Measurements from ENCODE around the gene MRGPRD. TPM values are rescaled to one million over a fixed set of nuclear protein-coding genes. Genes with fewer than 3 reads are reported as not detected.

The MRGPRD gene
- total and polyA plus RNA-seq, 2 experiments from 2014 or later: not detected

DNA sequence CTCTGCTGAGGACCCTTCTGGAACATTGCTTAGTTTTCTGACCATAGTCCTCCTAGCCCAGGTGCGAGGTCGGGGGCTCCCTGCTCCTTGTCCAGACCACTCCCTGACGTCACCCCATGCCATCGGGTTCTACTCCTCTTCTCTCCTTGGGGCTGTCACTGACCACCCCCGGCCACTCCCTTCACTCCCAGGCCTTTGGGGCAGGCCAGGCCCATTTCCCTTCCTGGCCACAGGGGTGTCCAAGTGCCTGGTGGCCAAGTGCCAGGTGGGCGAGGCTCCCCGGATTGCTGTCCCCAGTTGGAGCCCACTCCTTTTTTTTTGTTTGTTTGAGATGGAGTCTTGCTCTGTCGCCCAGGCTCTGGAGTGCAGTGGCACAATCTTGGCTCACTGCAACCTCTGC, 19.5 kb downstream of the MRGPRD start (continued):
- TF ChIP-seq, protein P1, sequence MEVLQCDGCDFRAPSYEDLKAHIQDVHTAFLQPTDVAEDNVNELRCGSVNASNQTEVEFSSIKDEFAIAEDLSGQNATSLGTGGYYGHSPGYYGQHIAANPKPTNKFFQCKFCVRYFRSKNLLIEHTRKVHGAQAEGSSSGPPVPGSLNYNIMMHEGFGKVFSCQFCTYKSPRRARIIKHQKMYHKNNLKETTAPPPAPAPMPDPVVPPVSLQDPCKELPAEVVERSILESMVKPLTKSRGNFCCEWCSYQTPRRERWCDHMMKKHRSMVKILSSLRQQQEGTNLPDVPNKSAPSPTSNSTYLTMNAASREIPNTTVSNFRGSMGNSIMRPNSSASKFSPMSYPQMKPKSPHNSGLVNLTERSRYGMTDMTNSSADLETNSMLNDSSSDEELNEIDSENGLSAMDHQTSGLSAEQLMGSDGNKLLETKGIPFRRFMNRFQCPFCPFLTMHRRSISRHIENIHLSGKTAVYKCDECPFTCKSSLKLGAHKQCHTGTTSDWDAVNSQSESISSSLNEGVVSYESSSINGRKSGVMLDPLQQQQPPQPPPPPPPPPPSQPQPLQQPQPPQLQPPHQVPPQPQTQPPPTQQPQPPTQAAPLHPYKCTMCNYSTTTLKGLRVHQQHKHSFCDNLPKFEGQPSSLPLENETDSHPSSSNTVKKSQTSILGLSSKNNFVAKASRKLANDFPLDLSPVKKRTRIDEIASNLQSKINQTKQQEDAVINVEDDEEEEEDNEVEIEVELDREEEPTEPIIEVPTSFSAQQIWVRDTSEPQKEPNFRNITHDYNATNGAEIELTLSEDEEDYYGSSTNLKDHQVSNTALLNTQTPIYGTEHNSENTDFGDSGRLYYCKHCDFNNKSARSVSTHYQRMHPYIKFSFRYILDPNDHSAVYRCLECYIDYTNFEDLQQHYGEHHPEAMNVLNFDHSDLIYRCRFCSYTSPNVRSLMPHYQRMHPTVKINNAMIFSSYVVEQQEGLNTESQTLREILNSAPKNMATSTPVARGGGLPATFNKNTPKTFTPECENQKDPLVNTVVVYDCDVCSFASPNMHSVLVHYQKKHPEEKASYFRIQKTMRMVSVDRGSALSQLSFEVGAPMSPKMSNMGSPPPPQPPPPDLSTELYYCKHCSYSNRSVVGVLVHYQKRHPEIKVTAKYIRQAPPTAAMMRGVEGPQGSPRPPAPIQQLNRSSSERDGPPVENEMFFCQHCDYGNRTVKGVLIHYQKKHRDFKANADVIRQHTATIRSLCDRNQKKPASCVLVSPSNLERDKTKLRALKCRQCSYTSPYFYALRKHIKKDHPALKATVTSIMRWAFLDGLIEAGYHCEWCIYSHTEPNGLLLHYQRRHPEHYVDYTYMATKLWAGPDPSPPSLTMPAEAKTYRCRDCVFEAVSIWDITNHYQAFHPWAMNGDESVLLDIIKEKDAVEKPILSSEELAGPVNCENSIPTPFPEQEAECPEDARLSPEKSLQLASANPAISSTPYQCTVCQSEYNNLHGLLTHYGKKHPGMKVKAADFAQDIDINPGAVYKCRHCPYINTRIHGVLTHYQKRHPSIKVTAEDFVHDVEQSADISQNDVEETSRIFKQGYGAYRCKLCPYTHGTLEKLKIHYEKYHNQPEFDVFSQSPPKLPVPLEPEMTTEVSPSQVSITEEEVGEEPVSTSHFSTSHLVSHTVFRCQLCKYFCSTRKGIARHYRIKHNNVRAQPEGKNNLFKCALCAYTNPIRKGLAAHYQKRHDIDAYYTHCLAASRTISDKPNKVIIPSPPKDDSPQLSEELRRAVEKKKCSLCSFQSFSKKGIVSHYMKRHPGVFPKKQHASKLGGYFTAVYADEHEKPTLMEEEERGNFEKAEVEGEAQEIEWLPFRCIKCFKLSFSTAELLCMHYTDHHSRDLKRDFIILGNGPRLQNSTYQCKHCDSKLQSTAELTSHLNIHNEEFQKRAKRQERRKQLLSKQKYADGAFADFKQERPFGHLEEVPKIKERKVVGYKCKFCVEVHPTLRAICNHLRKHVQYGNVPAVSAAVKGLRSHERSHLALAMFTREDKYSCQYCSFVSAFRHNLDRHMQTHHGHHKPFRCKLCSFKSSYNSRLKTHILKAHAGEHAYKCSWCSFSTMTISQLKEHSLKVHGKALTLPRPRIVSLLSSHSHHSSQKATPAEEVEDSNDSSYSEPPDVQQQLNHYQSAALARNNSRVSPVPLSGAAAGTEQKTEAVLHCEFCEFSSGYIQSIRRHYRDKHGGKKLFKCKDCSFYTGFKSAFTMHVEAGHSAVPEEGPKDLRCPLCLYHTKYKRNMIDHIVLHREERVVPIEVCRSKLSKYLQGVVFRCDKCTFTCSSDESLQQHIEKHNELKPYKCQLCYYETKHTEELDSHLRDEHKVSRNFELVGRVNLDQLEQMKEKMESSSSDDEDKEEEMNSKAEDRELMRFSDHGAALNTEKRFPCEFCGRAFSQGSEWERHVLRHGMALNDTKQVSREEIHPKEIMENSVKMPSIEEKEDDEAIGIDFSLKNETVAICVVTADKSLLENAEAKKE (CRISPR knock-in tag; IDR thresholded peaks at IDR 0.05): no peak
- TF ChIP-seq CREB1 (CRISPR knock-in tag; IDR thresholded peaks at IDR 0.05; ENCODE audit: low read depth) (no peak), EZH2phosphoT487 (IDR thresholded peaks at IDR 0.05; ENCODE audit: unreplicated experiment) (no peak), EZH2 (IDR thresholded peaks at IDR 0.05; ENCODE audit: low read depth, unreplicated experiment) (no peak), JUNB (IDR thresholded peaks at IDR 0.05; ENCODE audit: unreplicated experiment) (no peak), NANOG (IDR thresholded peaks at IDR 0.05; ENCODE audit: borderline replicate concordance) (no peak), ZNF114 (CRISPR knock-in tag; IDR thresholded peaks at IDR 0.05) (no peak)
- TF ChIP-seq, protein P2, sequence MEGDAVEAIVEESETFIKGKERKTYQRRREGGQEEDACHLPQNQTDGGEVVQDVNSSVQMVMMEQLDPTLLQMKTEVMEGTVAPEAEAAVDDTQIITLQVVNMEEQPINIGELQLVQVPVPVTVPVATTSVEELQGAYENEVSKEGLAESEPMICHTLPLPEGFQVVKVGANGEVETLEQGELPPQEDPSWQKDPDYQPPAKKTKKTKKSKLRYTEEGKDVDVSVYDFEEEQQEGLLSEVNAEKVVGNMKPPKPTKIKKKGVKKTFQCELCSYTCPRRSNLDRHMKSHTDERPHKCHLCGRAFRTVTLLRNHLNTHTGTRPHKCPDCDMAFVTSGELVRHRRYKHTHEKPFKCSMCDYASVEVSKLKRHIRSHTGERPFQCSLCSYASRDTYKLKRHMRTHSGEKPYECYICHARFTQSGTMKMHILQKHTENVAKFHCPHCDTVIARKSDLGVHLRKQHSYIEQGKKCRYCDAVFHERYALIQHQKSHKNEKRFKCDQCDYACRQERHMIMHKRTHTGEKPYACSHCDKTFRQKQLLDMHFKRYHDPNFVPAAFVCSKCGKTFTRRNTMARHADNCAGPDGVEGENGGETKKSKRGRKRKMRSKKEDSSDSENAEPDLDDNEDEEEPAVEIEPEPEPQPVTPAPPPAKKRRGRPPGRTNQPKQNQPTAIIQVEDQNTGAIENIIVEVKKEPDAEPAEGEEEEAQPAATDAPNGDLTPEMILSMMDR (conservative IDR thresholded peaks at IDR 0.05; ENCODE audit: low read depth in 2 of 2): no peak
- TF ChIP-seq, protein P3, sequence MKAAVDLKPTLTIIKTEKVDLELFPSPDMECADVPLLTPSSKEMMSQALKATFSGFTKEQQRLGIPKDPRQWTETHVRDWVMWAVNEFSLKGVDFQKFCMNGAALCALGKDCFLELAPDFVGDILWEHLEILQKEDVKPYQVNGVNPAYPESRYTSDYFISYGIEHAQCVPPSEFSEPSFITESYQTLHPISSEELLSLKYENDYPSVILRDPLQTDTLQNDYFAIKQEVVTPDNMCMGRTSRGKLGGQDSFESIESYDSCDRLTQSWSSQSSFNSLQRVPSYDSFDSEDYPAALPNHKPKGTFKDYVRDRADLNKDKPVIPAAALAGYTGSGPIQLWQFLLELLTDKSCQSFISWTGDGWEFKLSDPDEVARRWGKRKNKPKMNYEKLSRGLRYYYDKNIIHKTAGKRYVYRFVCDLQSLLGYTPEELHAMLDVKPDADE (IDR thresholded peaks at IDR 0.05): no peak

Measured in GM23338 (cell line).